ENCODE data around the gene SOCS1.
"Not testable (repeated sequence)": the region's sequence is repeated elsewhere in the genome, so short reads cannot be mapped to it uniquely, and the experiment has no call there.

The SOCS1 gene

GRCh38 chr16:11255737-11256660 is at the start of gene SOCS1:
Gene SOCS1 (minus strand): TSS chr16:11256204. CDS start chr16:11255478, 726 bp downstream.
- Histone ChIP-seq H3K9me3 (ENCODE audit: control insufficient read depth in 1 of 2, low read length in 2 of 2) (no peaks in the 10 kb centered on the region), H3K27me3 (ENCODE audit: low read depth, low read length) (no peaks in the 10 kb centered on the region), H3K4me1 (ENCODE audit: control insufficient read depth in 1 of 2, insufficient read depth in 2 of 2, low read length in 2 of 2) (peaks cover 6 to 21% of the 10 kb centered on the region in 2 donors), H3K36me3 (ENCODE audit: control insufficient read depth in 1 of 2, insufficient read depth in 2 of 2, low read length in 2 of 2) (no peaks in the 10 kb centered on the region), H3K27ac (ENCODE audit: low read length) (peak within 1 kb of the TSS; percentile 86), H3K4me3 (ENCODE audit: low read depth in 1 of 2, low read length in 2 of 2) (peak within 1 kb of the TSS; percentile 68 to 81)

DNA sequence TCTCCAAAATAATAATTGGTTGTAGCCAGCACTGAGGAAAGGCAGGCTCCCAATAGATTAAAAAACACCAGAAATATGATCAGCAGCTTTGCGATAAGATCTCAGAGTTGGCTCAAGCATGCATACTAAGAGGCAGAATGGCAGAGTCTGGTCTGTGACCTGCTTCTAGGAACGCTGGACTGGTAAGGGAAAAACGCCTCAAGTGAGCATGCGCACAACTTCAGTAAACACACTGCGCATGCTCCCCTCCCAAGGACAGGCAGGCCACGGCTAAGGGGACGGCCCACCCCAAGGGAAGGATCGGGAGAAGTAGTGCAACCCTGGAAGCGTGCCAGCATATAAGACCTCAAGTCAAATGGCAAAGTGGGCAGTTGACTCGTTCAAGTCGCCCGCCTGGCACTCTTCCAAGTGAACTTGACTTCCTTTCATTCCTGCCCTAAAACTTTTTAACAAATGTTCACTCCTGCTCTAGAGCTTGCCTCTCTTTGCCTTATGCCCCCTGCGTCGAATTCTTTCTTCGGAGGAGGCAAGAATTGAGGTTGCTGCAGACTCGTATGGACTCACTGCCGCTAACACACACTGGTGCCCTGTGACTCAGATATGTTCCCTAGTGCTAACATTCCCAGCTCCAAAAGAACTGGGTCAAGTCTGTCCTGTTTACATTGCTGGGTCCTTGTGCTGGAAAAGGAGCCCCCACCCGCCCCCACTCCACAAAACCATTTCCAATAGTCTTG is 47.6 kb upstream of the SOCS1 start:
- H3K9me3 ChIP-seq (ENCODE audit: control insufficient read depth in 1 of 2, low read length in 2 of 2): no peaks in the 10 kb centered on the region
- H3K27ac ChIP-seq (ENCODE audit: low read length): no peak overlapping the region
- H3K36me3 ChIP-seq (ENCODE audit: control insufficient read depth in 1 of 2, insufficient read depth in 2 of 2, low read length in 2 of 2): no peaks in the 10 kb centered on the region
- H3K4me3 ChIP-seq (ENCODE audit: low read depth in 1 of 2, low read length in 2 of 2): no peak overlapping the region
- H3K4me1 ChIP-seq (ENCODE audit: control insufficient read depth in 1 of 2, insufficient read depth in 2 of 2, low read length in 2 of 2): no peaks in the 10 kb centered on the region
- no peaks in the 10 kb centered on the region for H3K27me3 ChIP-seq (ENCODE audit: low read depth, low read length)

GRCh38 chr16:11302977-11303376 is 47.0 kb upstream of the SOCS1 start:
- H3K36me3 ChIP-seq (ENCODE audit: control insufficient read depth in 1 of 2, insufficient read depth in 2 of 2, low read length in 2 of 2): no peaks in the 10 kb centered on the region
- no peak overlapping the region for H3K27ac ChIP-seq (ENCODE audit: low read length)
- H3K27me3 ChIP-seq (ENCODE audit: low read depth, low read length): no peaks in the 10 kb centered on the region
- H3K4me3 ChIP-seq (ENCODE audit: low read depth in 1 of 2, low read length in 2 of 2): no peak overlapping the region
- no peaks in the 10 kb centered on the region for H3K9me3 ChIP-seq (ENCODE audit: control insufficient read depth in 1 of 2, low read length in 2 of 2)
- H3K4me1 ChIP-seq (ENCODE audit: control insufficient read depth in 1 of 2, insufficient read depth in 2 of 2, low read length in 2 of 2): no peaks in the 10 kb centered on the region

- H3K27me3 ChIP-seq (ENCODE audit: low read depth, low read length): no peaks in the 10 kb centered on the region
- no peak overlapping the region for H3K27ac ChIP-seq (ENCODE audit: low read length)
- H3K9me3 ChIP-seq (ENCODE audit: control insufficient read depth in 1 of 2, low read length in 2 of 2): no peaks in the 10 kb centered on the region
- H3K36me3 ChIP-seq (ENCODE audit: control insufficient read depth in 1 of 2, insufficient read depth in 2 of 2, low read length in 2 of 2): no peaks in the 10 kb centered on the region
- H3K4me3 ChIP-seq (ENCODE audit: low read depth in 1 of 2, low read length in 2 of 2): no peak overlapping the region
- peaks cover 3 to 5% of the 10 kb centered on the region in 2 donors for H3K4me1 ChIP-seq (ENCODE audit: control insufficient read depth in 1 of 2, insufficient read depth in 2 of 2, low read length in 2 of 2)
These were observed 45.9 kb upstream of the SOCS1 start for GRCh38 chr16:11301645-11302501.

GRCh38 chr16:11300560-11300892 is 44.5 kb upstream of the SOCS1 start:
- Histone ChIP-seq H3K36me3 (ENCODE audit: control insufficient read depth in 1 of 2, insufficient read depth in 2 of 2, low read length in 2 of 2) (no peaks in the 10 kb centered on the region), H3K27me3 (ENCODE audit: low read depth, low read length) (no peaks in the 10 kb centered on the region), H3K4me1 (ENCODE audit: control insufficient read depth in 1 of 2, insufficient read depth in 2 of 2, low read length in 2 of 2) (peaks cover 5 to 8% of the 10 kb centered on the region in 2 donors), H3K4me3 (ENCODE audit: low read depth in 1 of 2, low read length in 2 of 2) (no peak overlapping the region), H3K9me3 (ENCODE audit: control insufficient read depth in 1 of 2, low read length in 2 of 2) (no peaks in the 10 kb centered on the region), H3K27ac (ENCODE audit: low read length) (no peak overlapping the region)

DNA sequence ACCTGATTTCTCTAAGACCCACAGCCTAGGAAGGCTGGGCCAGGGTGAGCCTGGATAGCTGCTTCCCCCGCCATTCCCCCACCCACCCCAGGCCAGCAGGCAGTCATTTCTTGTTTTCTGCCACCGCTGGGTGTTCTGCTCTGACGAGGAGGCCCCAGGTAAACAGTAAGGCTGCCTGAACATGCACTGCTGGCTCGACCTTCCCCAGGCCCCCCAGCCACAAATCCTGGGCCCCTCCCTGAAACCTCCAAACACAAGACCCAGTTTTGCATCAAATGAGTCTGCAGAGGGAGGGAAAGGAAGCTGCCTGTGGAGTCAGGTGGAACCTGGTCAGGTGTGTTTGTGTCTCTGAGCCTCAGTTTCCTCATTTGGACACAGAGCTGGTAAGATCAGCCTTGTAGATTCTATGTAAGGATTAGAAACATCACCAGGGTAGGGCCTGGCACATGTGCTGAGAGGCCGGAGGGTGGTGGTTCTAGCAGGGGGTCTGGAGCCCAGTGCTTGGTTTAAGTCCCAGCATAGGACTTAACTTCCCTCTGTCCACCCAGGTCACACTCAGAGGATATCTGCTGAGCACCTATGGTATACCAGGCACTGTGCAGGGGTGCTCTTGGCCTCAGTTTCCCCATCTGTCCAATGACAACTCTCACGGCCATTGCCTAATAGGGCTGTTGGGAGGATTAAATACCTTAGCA is 44.0 kb upstream of the SOCS1 start:
- Histone ChIP-seq H3K9me3 (ENCODE audit: control insufficient read depth in 1 of 2, low read length in 2 of 2) (no peaks in the 10 kb centered on the region), H3K36me3 (ENCODE audit: control insufficient read depth in 1 of 2, insufficient read depth in 2 of 2, low read length in 2 of 2) (no peaks in the 10 kb centered on the region), H3K4me3 (ENCODE audit: low read depth in 1 of 2, low read length in 2 of 2) (no peak overlapping the region), H3K4me1 (ENCODE audit: control insufficient read depth in 1 of 2, insufficient read depth in 2 of 2, low read length in 2 of 2) (peaks cover 5 to 8% of the 10 kb centered on the region in 2 donors), H3K27me3 (ENCODE audit: low read depth, low read length) (no peaks in the 10 kb centered on the region), H3K27ac (ENCODE audit: low read length) (no peak overlapping the region)

GRCh38 chr16:11298950-11299547 is 43.0 kb upstream of the SOCS1 start:
- H3K9me3 ChIP-seq (ENCODE audit: control insufficient read depth in 1 of 2, low read length in 2 of 2); H3K4me3 ChIP-seq (ENCODE audit: low read depth in 1 of 2, low read length in 2 of 2); H3K27ac ChIP-seq (ENCODE audit: low read length); H3K4me1 ChIP-seq (ENCODE audit: control insufficient read depth in 1 of 2, insufficient read depth in 2 of 2, low read length in 2 of 2); H3K36me3 ChIP-seq (ENCODE audit: control insufficient read depth in 1 of 2, insufficient read depth in 2 of 2, low read length in 2 of 2); H3K27me3 ChIP-seq (ENCODE audit: low read depth, low read length): not testable (repeated sequence)

GRCh38 chr16:11298143-11298900 is 42.3 kb upstream of the SOCS1 start:
- Histone ChIP-seq H3K4me1 (ENCODE audit: control insufficient read depth in 1 of 2, insufficient read depth in 2 of 2, low read length in 2 of 2) (peaks cover 5 to 8% of the 10 kb centered on the region in 2 donors), H3K9me3 (ENCODE audit: control insufficient read depth in 1 of 2, low read length in 2 of 2) (no peaks in the 10 kb centered on the region), H3K36me3 (ENCODE audit: control insufficient read depth in 1 of 2, insufficient read depth in 2 of 2, low read length in 2 of 2) (no peaks in the 10 kb centered on the region), H3K27me3 (ENCODE audit: low read depth, low read length) (no peaks in the 10 kb centered on the region), H3K27ac (ENCODE audit: low read length) (no peak overlapping the region), H3K4me3 (ENCODE audit: low read depth in 1 of 2, low read length in 2 of 2) (no peak overlapping the region)

GRCh38 chr16:11297492-11298142 is 41.6 kb upstream of the SOCS1 start:
- H3K27ac ChIP-seq (ENCODE audit: low read length): no peak overlapping the region
- H3K9me3 ChIP-seq (ENCODE audit: control insufficient read depth in 1 of 2, low read length in 2 of 2): no peaks in the 10 kb centered on the region

More at GRCh38 chr16:11297492-11298142, 41.6 kb upstream of the SOCS1 start:
- Histone ChIP-seq H3K36me3 (ENCODE audit: control insufficient read depth in 1 of 2, insufficient read depth in 2 of 2, low read length in 2 of 2) (no peaks in the 10 kb centered on the region), H3K4me3 (ENCODE audit: low read depth in 1 of 2, low read length in 2 of 2) (peak overlapping the region in 1 of 2 donors; percentile 51), H3K4me1 (ENCODE audit: control insufficient read depth in 1 of 2, insufficient read depth in 2 of 2, low read length in 2 of 2) (peaks cover 5 to 8% of the 10 kb centered on the region in 2 donors), H3K27me3 (ENCODE audit: low read depth, low read length) (no peaks in the 10 kb centered on the region)
